Loucy (cell line): ENCODE data around the gene CCR6.

Experiments
- H2AFZ ChIP-seq: fragments of 200-600 bp; sonication (generic); 2 replicates; pipeline ENCODE4 v1.6.0; 2016; ENCODE audit warnings: antibody characterized with exemption, mild to moderate bottlenecking, low read length, moderate library complexity
- H3F3A ChIP-seq: fragments of 200-600 bp; 2 replicates; pipeline ENCODE4 v1.6.0; 2016; ENCODE audit warnings: antibody characterized with exemption, low read depth, mild to moderate bottlenecking
- H3K27me3 ChIP-seq: fragments of 200-600 bp; sonication (generic); 2 replicates; pipeline ENCODE4 v1.6.1; 2014; ENCODE audit warnings: low read length, mild to moderate bottlenecking; ENCODE audit not compliant: insufficient read depth, poor library complexity, severe bottlenecking
- H3K36me3 ChIP-seq: fragments of 200-600 bp; sonication (generic); 2 replicates; pipeline ENCODE4 v1.6.1; 2016; ENCODE audit warnings: low read length; ENCODE audit not compliant: insufficient read depth
- H3K4me1 ChIP-seq: fragments of 200-600 bp; sonication (generic); 2 replicates; pipeline ENCODE4 v1.5.1; 2014; ENCODE audit warnings: low read length, mild to moderate bottlenecking; ENCODE audit not compliant: insufficient read depth, poor library complexity, severe bottlenecking
- H3K4me2 ChIP-seq: fragments of 200-600 bp; sonication (generic); 2 replicates; pipeline ENCODE4 v1.6.0; 2014; ENCODE audit warnings: antibody characterized with exemption, low read length, low read depth, mild to moderate bottlenecking; ENCODE audit not compliant: poor library complexity, severe bottlenecking
- H3K4me3 ChIP-seq: fragments of 200-600 bp; sonication (generic); 2 replicates; pipeline ENCODE4 v1.5.1; 2014; ENCODE audit warnings: low read length, mild to moderate bottlenecking, mixed read lengths; ENCODE audit not compliant: poor library complexity, severe bottlenecking
- H3K79me2 ChIP-seq: fragments of 200-600 bp; sonication (generic); 2 replicates; pipeline ENCODE4 v1.6.1; 2014; ENCODE audit warnings: low read length; ENCODE audit not compliant: insufficient read depth
- H3K9ac ChIP-seq: fragments of 200-600 bp; sonication (generic); 2 replicates; pipeline ENCODE4 v1.6.0; 2014; ENCODE audit warnings: mild to moderate bottlenecking, low read depth, low read length, moderate library complexity; ENCODE audit not compliant: poor library complexity, severe bottlenecking
- H3K9me2 ChIP-seq: fragments of 200-600 bp; sonication (generic); replicated peaks from 2 replicates; pipeline ENCODE4 v1.6.1; 2016; ENCODE audit warnings: low read depth, low read length, mixed read lengths
- H3K9me3 ChIP-seq: fragments of 200-600 bp; sonication (generic); 2 replicates; pipeline ENCODE4 v1.6.1; 2014; ENCODE audit warnings: mild to moderate bottlenecking, antibody characterized with exemption, low read length, low read depth; ENCODE audit not compliant: insufficient read depth
- H4K20me1 ChIP-seq: fragments of 200-600 bp; sonication (generic); 2 replicates; pipeline ENCODE4 v1.6.0; 2014; ENCODE audit warnings: antibody characterized with exemption, low read length, mild to moderate bottlenecking; ENCODE audit not compliant: insufficient read depth, poor library complexity, severe bottlenecking
- CTCF ChIP-seq: fragments of 200-600 bp; sonication (generic); conservative IDR thresholded peaks from 2 replicates; pipeline ENCODE4 v1.5.1; 2014; ENCODE audit warnings: mild to moderate bottlenecking, antibody characterized with exemption, low read length
- EZH2phosphoT487 ChIP-seq: fragments of 200-600 bp; IDR thresholded peaks from 2 replicates; pipeline ENCODE4 v1.6.1; 2018; ENCODE audit warnings: antibody characterized with exemption, mild to moderate bottlenecking, moderate library complexity, borderline replicate concordance

Gene CCR6

GRCh38 chr6:167157414-167157813, 34.5 kb downstream of the CCR6 start:
- no peaks in the 10 kb centered on the region for H3K9me3 ChIP-seq
- no peaks in the 10 kb centered on the region for H4K20me1 ChIP-seq
- H3K79me2 ChIP-seq: no peaks in the 10 kb centered on the region
- H3K4me2 ChIP-seq: no peak overlapping the region
- TF ChIP-seq EZH2phosphoT487 (no peak), CTCF (no peak)
- no peaks in the 10 kb centered on the region for H3K4me1 ChIP-seq
- H2AFZ ChIP-seq: no peak overlapping the region
- no peaks in the 10 kb centered on the region for H3F3A ChIP-seq
- H3K4me3 ChIP-seq: no peak overlapping the region
- no peaks in the 10 kb centered on the region for H3K27me3 ChIP-seq
- H3K9me2 ChIP-seq: no peaks in the 10 kb centered on the region
- H3K9ac ChIP-seq: no peak overlapping the region
- H3K36me3 ChIP-seq: no peaks in the 10 kb centered on the region

GRCh38 chr6:167157863-167158262, 35.0 kb downstream of the CCR6 start, which contains the start of gene GPR31:
Gene GPR31, minus strand, starts transcription at chr6:167157980. Its CDS starts 149 bp downstream, at chr6:167157831.
- H3K9ac ChIP-seq: no peak within 1 kb of the TSS
- no peaks in the 10 kb centered on the region for H3K9me2 ChIP-seq
- no peaks in the 10 kb centered on the region for H3K27me3 ChIP-seq
- no peak within 1 kb of the TSS for H3K4me3 ChIP-seq
- no peaks in the 10 kb centered on the region for H3K36me3 ChIP-seq
- TF ChIP-seq CTCF (no peak), EZH2phosphoT487 (no peak)
- no peak within 1 kb of the TSS for H2AFZ ChIP-seq
- no peaks in the 10 kb centered on the region for H3F3A ChIP-seq
- no peaks in the 10 kb centered on the region for H3K79me2 ChIP-seq
- no peaks in the 10 kb centered on the region for H4K20me1 ChIP-seq
- H3K9me3 ChIP-seq: no peaks in the 10 kb centered on the region
- H3K4me1 ChIP-seq: no peaks in the 10 kb centered on the region
- H3K4me2 ChIP-seq: no peak within 1 kb of the TSS

- Histone ChIP-seq H3K4me1 (no peaks in the 10 kb centered on the region), H2AFZ (no peak overlapping the region), H3K9me3 (no peaks in the 10 kb centered on the region), H3K79me2 (no peaks in the 10 kb centered on the region), H3K4me2 (no peak overlapping the region), H3K9me2 (no peaks in the 10 kb centered on the region), H3K27me3 (no peaks in the 10 kb centered on the region), H3K9ac (no peak overlapping the region), H3K4me3 (no peak overlapping the region), H3F3A (no peaks in the 10 kb centered on the region), H4K20me1 (no peaks in the 10 kb centered on the region), H3K36me3 (no peaks in the 10 kb centered on the region)
- no peak for TF ChIP-seq EZH2phosphoT487
- TF ChIP-seq CTCF: no peak
Measured at GRCh38 chr6:167161851-167162467, 39.1 kb downstream of the CCR6 start.
